Thyroid gland (tissue), 4 donors: ENCODE data around the gene FANCC.

Experiments
- CTCF ChIP-seq, 6 experiments: fragments of 200-600 bp in 3 of 6; fragments of 450-650 bp in 3 of 6; sonication (generic) in 3 of 6; IDR thresholded peaks; one replicate each; pipeline ENCODE4 v1.5.1; 2016 to 2019; ENCODE audit warnings: antibody characterized with exemption in 6 of 6, mild to moderate bottlenecking in 2 of 6, inconsistent platforms in 1 of 6, moderate library complexity in 1 of 6
- POLR2A ChIP-seq, 2 donors: fragments of 450-650 bp; IDR thresholded peaks; one replicate each; pipeline ENCODE4 v1.6.1; 2017; ENCODE audit warnings: antibody characterized with exemption in 2 of 2, mild to moderate bottlenecking in 2 of 2, moderate library complexity in 1 of 2

GRCh38 chr9:95116002-95116807 is 201.3 kb downstream of the FANCC start:
- TF ChIP-seq CTCF (IDR thresholded peaks at IDR 0.05) = no peak
- no peak for TF ChIP-seq POLR2A (IDR thresholded peaks at IDR 0.05)
